ENCODE results near the gene POC1A. TPM values are rescaled to one million over a fixed set of nuclear protein-coding genes. Genes with fewer than 3 reads are reported as not detected.
A peak's percentile ranks its signal among the peaks of the same experiment; 100 is the strongest.
"Not testable (repeated sequence)": the region's sequence is repeated elsewhere in the genome, so short reads cannot be mapped to it uniquely, and the experiment has no call there.

The POC1A gene
- total RNA-seq, 3 donors from 2014 or later, result 9.7 to 14.3 (median 11.7) TPM

GRCh38 chr3:52191663-52192062, 37.4 kb upstream of the POC1A start:
- no peak overlapping the region for H3K4me3 Mint-ChIP-seq
- ATAC-seq, result no peak
- no peak for DNase-seq

GRCh38 chr3:52190294-52191074, 36.3 kb upstream of the POC1A start:
- Mint-ChIP-seq H3K9me3 (no peaks in the 10 kb centered on the region), H3K4me3 (no peak overlapping the region), H3K27me3 (ENCODE audit: low read depth) (no peaks in the 10 kb centered on the region), H3K4me1 (ENCODE audit: low read depth) (peaks cover 3% of the 10 kb centered on the region), H3K36me3 (ENCODE audit: insufficient read depth) (no peaks in the 10 kb centered on the region)
- ATAC-seq, result no peak
- DNase-seq, result no peak

More at GRCh38 chr3:52191663-52192062, 37.4 kb upstream of the POC1A start:
- Mint-ChIP-seq H3K27me3 (ENCODE audit: low read depth) (no peaks in the 10 kb centered on the region), H3K4me1 (ENCODE audit: low read depth) (peaks cover 3% of the 10 kb centered on the region), H3K36me3 (ENCODE audit: insufficient read depth) (no peaks in the 10 kb centered on the region), H3K9me3 (no peaks in the 10 kb centered on the region)

GRCh38 chr3:52188556-52188955, 34.3 kb upstream of the POC1A start:
- no peak for DNase-seq
- Mint-ChIP-seq H3K9me3 (no peaks in the 10 kb centered on the region), H3K4me1 (ENCODE audit: low read depth) (peaks cover 3% of the 10 kb centered on the region), H3K36me3 (ENCODE audit: insufficient read depth) (no peaks in the 10 kb centered on the region), H3K4me3 (no peak overlapping the region), H3K27me3 (ENCODE audit: low read depth) (no peaks in the 10 kb centered on the region)
- ATAC-seq, result no peak

GRCh38 chr3:52186729-52187128, 32.5 kb upstream of the POC1A start:
- Mint-ChIP-seq H3K4me3 (no peak overlapping the region), H3K9me3 (no peaks in the 10 kb centered on the region), H3K4me1 (ENCODE audit: low read depth) (peaks cover 10% of the 10 kb centered on the region), H3K27me3 (ENCODE audit: low read depth) (no peaks in the 10 kb centered on the region), H3K36me3 (ENCODE audit: insufficient read depth) (no peaks in the 10 kb centered on the region)
- ATAC-seq, result no peak
- no peak for DNase-seq

- DNase-seq (no peak), ATAC-seq (no peak)
- Mint-ChIP-seq H3K4me1 (ENCODE audit: low read depth) (peaks cover 10% of the 10 kb centered on the region), H3K4me3 (no peak overlapping the region), H3K36me3 (ENCODE audit: insufficient read depth) (no peaks in the 10 kb centered on the region), H3K27me3 (ENCODE audit: low read depth) (no peaks in the 10 kb centered on the region), H3K9me3 (no peaks in the 10 kb centered on the region)
These were observed 31.6 kb upstream of the POC1A start for GRCh38 chr3:52185837-52186236.

- H3K4me1 Mint-ChIP-seq (ENCODE audit: low read depth), result peaks cover 10% of the 10 kb centered on the region
- DNase-seq (no peak), ATAC-seq (no peak)
- H3K36me3 Mint-ChIP-seq (ENCODE audit: insufficient read depth), result no peaks in the 10 kb centered on the region
- no peak overlapping the region for H3K4me3 Mint-ChIP-seq
- no peaks in the 10 kb centered on the region for H3K27me3 Mint-ChIP-seq (ENCODE audit: low read depth)
- no peaks in the 10 kb centered on the region for H3K9me3 Mint-ChIP-seq
These were observed 31.1 kb upstream of the POC1A start for GRCh38 chr3:52185311-52185710.

- ATAC-seq, result no peak
- H3K36me3 Mint-ChIP-seq (ENCODE audit: insufficient read depth), result no peaks in the 10 kb centered on the region
- H3K9me3 Mint-ChIP-seq, result no peaks in the 10 kb centered on the region
- H3K27me3 Mint-ChIP-seq (ENCODE audit: low read depth), result no peaks in the 10 kb centered on the region
- no peak overlapping the region for H3K4me3 Mint-ChIP-seq
- peaks cover 10% of the 10 kb centered on the region for H3K4me1 Mint-ChIP-seq (ENCODE audit: low read depth)
- DNase-seq, result no peak
These were observed 30.5 kb upstream of the POC1A start for GRCh38 chr3:52184690-52185089.

GRCh38 chr3:52183786-52184445, 29.7 kb upstream of the POC1A start:
- Mint-ChIP-seq H3K36me3 (ENCODE audit: insufficient read depth) (no peaks in the 10 kb centered on the region), H3K27me3 (ENCODE audit: low read depth) (no peaks in the 10 kb centered on the region), H3K9me3 (no peaks in the 10 kb centered on the region), H3K4me3 (no peak overlapping the region), H3K4me1 (ENCODE audit: low read depth) (peaks cover 9% of the 10 kb centered on the region)
- DNase-seq, result no peak
- no peak for ATAC-seq

GRCh38 chr3:52182691-52183090, 28.5 kb upstream of the POC1A start:
- no peak for ATAC-seq
- no peak overlapping the region for H3K4me3 Mint-ChIP-seq
- peaks cover 7% of the 10 kb centered on the region for H3K4me1 Mint-ChIP-seq (ENCODE audit: low read depth)
- H3K36me3 Mint-ChIP-seq (ENCODE audit: insufficient read depth), result no peaks in the 10 kb centered on the region
- DNase-seq, result no peak
- H3K9me3 Mint-ChIP-seq, result no peaks in the 10 kb centered on the region
- no peaks in the 10 kb centered on the region for H3K27me3 Mint-ChIP-seq (ENCODE audit: low read depth)

- H3K4me3 Mint-ChIP-seq, result no peak overlapping the region
- no peaks in the 10 kb centered on the region for H3K36me3 Mint-ChIP-seq (ENCODE audit: insufficient read depth)
- no peaks in the 10 kb centered on the region for H3K27me3 Mint-ChIP-seq (ENCODE audit: low read depth)
- peak in 1 of 2 donors; percentile 25 for ATAC-seq
- peaks cover 7% of the 10 kb centered on the region for H3K4me1 Mint-ChIP-seq (ENCODE audit: low read depth)
- no peak for DNase-seq
- no peaks in the 10 kb centered on the region for H3K9me3 Mint-ChIP-seq
These were observed 28.0 kb upstream of the POC1A start for GRCh38 chr3:52182196-52182595.

- H3K4me3 Mint-ChIP-seq, result no peak overlapping the region
- no peaks in the 10 kb centered on the region for H3K9me3 Mint-ChIP-seq
- DNase-seq (no peak), ATAC-seq (no peak)
- H3K27me3 Mint-ChIP-seq (ENCODE audit: low read depth), result no peaks in the 10 kb centered on the region
- H3K4me1 Mint-ChIP-seq (ENCODE audit: low read depth), result peaks cover 7% of the 10 kb centered on the region
- H3K36me3 Mint-ChIP-seq (ENCODE audit: insufficient read depth), result no peaks in the 10 kb centered on the region
These were observed 27.3 kb upstream of the POC1A start for GRCh38 chr3:52181543-52181942.

GRCh38 chr3:52178537-52178936, 24.3 kb upstream of the POC1A start:
- Mint-ChIP-seq H3K36me3 (ENCODE audit: insufficient read depth) (no peaks in the 10 kb centered on the region), H3K4me1 (ENCODE audit: low read depth) (peaks cover 7% of the 10 kb centered on the region), H3K27me3 (ENCODE audit: low read depth) (no peaks in the 10 kb centered on the region), H3K4me3 (no peak overlapping the region), H3K9me3 (no peaks in the 10 kb centered on the region)
- no peak for ATAC-seq
- no peak for DNase-seq

GRCh38 chr3:52178126-52178525, 23.9 kb upstream of the POC1A start:
- H3K36me3 Mint-ChIP-seq (ENCODE audit: insufficient read depth); H3K4me1 Mint-ChIP-seq (ENCODE audit: low read depth); H3K4me3 Mint-ChIP-seq; DNase-seq; ATAC-seq; H3K9me3 Mint-ChIP-seq; H3K27me3 Mint-ChIP-seq (ENCODE audit: low read depth): not testable (repeated sequence)

- peaks cover 5% of the 10 kb centered on the region for H3K4me1 Mint-ChIP-seq (ENCODE audit: low read depth)
- H3K27me3 Mint-ChIP-seq (ENCODE audit: low read depth), result no peaks in the 10 kb centered on the region
- no peaks in the 10 kb centered on the region for H3K9me3 Mint-ChIP-seq
- DNase-seq, result no peak
- no peak overlapping the region for H3K4me3 Mint-ChIP-seq
- ATAC-seq, result no peak
- no peaks in the 10 kb centered on the region for H3K36me3 Mint-ChIP-seq (ENCODE audit: insufficient read depth)
These were observed 23.4 kb upstream of the POC1A start for GRCh38 chr3:52177701-52178042.

- ATAC-seq (no peak), DNase-seq (no peak)
- no peaks in the 10 kb centered on the region for H3K9me3 Mint-ChIP-seq
- H3K4me3 Mint-ChIP-seq, result no peak overlapping the region
- H3K4me1 Mint-ChIP-seq (ENCODE audit: low read depth), result no peaks in the 10 kb centered on the region
- H3K27me3 Mint-ChIP-seq (ENCODE audit: low read depth), result no peaks in the 10 kb centered on the region
- H3K36me3 Mint-ChIP-seq (ENCODE audit: insufficient read depth), result no peaks in the 10 kb centered on the region
These were observed 22.9 kb upstream of the POC1A start for GRCh38 chr3:52176951-52177700.

Data from activated T-cell treated with anti-CD3 and anti-CD28 coated beads, Interleukin-2, amount 50 U/mL, for 4 hours (primary cell).